HG03066 (cell line): ENCODE data around the gene CCDC87.
"Not testable (repeated sequence)": the region's sequence is repeated elsewhere in the genome, so short reads cannot be mapped to it uniquely, and the experiment has no call there.

Experiments used
- ATAC-seq: cut with Tn5 transposase; IDR thresholded peaks from one replicate; pipeline ENCODE4 v1.9.1; 2021; ENCODE audit warnings: low read depth; ENCODE audit not compliant: unreplicated experiment

The CCDC87 gene

DNA sequence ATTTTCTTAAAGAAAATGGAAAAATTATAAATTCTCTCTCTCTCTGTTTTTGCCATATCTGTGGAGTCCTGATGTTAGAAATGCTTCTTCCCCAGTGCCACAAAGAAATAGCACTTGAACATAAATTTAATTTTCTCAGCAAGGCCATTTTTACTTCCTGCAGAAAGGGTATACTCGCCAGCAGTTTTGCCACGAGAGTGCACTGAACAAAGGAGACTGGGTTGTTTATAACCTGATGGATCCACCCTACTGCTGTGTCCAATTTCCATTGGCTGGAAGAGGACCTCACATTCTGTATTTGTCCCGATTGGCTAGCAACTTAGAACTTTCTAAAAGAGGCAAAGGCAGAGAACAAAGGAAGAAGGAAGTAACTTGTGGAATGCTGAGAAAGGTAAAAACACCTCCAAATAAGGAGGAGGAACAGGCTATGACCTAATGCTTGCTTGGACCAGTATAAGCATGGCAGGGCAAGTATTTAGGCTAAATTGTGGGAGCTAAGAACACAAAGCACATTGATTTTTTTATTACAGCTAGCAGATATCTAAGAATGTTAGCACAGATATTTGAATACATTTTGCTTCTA is 10.2 kb downstream of the CCDC87 start:
- ATAC-seq = not testable (repeated sequence)

DNA sequence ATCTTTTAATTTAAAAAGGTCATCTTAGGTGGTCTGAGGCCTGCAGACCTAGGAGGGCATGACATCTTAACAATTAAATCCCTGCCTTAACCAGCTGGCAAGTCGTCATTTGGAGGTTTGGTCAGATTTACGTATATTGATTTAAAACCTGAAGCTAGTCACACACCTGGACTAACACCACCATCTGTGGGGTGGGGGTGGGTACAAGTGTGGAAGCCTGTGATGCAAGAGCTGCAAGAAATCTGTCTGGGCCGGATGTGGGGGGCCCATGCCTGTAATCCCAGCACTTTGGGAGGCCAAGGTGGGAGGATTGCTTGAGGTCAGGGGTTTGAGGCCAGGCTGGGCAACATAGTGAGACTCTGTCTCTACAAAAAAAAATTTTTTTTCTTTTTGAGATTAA is 11.6 kb downstream of the CCDC87 start:
- no peak for ATAC-seq

GRCh38 chr11:66580803-66581202 is 12.1 kb downstream of the CCDC87 start:
- no peak for ATAC-seq

GRCh38 chr11:66579017-66579606 is 13.8 kb downstream of the CCDC87 start:
- no peak for ATAC-seq

DNA sequence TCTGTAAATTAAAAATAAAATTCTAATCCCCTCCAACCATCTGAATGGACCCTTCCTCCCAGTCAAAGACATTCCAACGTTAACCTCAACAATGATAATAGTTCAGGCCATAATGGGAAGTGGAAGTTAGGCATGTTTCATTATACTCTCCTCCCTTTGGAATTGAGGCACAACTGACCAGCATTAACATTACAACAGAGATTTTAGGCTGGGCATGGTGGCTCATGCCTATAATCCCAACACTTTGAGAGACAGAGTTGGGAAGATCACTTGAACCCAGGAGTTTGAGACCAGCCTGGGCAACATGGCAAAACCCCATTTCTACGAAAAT is 22.0 kb downstream of the CCDC87 start:
- no peak for ATAC-seq

GRCh38 chr11:66570079-66570849 is 22.6 kb downstream of the CCDC87 start:
- no peak for ATAC-seq

GRCh38 chr11:66569076-66569475 is 23.8 kb downstream of the CCDC87 start:
- ATAC-seq = no peak

GRCh38 chr11:66568124-66568916 is 24.5 kb downstream of the CCDC87 start, which contains the start of gene CTSF:
Gene CTSF, minus strand, starts transcription at chr11:66568606. Its CDS starts 120 bp downstream, at chr11:66568486.
- no peak for ATAC-seq

GRCh38 chr11:66567787-66568123 is 25.1 kb downstream of the CCDC87 start:
- no peak for ATAC-seq

DNA sequence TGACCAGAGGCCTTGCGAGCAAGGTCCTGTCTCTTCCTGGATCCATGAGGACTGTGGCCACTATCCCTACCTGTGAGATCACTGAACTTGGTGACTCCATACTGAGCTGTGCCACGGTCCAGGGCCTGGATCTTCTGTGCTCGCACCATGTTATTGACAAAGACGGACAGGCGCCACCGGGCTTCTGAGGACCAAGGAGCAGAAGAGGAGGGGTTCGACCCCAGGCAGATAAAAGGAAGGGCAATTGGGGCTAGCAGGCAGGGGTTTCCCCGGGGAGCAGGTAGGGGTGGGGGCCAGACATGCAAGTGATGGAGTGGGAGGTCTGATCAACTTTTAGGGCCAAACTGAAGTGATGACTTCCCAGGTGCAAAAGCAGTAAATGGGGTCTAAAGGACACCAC is 26.6 kb downstream of the CCDC87 start:
- no peak for ATAC-seq

GRCh38 chr11:66564984-66565383 is 27.9 kb downstream of the CCDC87 start:
- ATAC-seq = no peak

DNA sequence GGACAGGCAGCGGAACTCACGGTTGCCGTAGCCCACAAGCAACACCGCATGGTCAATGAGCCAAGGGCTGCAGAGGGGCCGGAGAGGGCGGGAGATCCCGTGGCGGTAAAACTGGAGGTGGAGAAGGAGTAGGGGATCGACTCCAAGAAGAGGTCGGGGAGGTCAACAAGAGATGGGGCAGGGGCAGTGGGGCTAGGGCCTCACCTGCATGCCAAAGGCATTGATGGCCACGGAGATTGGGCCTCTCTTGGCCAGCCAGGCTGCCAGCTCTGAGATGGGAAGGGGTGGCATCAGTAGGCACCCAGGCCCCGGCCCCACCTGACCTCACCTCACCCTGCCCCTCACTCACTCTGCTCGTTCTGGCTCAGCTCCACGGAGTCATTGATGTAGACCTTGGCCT is 28.3 kb downstream of the CCDC87 start:
- no peak for ATAC-seq

- ATAC-seq = no peak
Measured at GRCh38 chr11:66563832-66564231, 29.0 kb downstream of the CCDC87 start.

- no peak for ATAC-seq
Measured at GRCh38 chr11:66562907-66563583, 29.8 kb downstream of the CCDC87 start.

GRCh38 chr11:66562275-66562674 is 30.6 kb downstream of the CCDC87 start:
- no peak for ATAC-seq

DNA sequence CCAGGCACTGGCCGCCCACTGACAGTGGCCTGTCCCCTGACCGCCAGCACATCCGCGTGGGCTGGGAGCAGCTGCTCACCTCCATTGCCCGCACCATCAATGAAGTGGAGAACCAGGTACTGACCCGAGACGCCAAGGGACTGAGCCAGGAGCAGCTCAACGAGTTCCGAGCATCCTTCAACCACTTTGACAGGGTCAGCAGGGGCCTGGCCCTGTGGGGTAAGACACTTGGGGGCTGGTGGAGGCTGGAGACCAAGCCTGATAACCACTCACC is 31.0 kb downstream of the CCDC87 start:
- ATAC-seq = no peak

DNA sequence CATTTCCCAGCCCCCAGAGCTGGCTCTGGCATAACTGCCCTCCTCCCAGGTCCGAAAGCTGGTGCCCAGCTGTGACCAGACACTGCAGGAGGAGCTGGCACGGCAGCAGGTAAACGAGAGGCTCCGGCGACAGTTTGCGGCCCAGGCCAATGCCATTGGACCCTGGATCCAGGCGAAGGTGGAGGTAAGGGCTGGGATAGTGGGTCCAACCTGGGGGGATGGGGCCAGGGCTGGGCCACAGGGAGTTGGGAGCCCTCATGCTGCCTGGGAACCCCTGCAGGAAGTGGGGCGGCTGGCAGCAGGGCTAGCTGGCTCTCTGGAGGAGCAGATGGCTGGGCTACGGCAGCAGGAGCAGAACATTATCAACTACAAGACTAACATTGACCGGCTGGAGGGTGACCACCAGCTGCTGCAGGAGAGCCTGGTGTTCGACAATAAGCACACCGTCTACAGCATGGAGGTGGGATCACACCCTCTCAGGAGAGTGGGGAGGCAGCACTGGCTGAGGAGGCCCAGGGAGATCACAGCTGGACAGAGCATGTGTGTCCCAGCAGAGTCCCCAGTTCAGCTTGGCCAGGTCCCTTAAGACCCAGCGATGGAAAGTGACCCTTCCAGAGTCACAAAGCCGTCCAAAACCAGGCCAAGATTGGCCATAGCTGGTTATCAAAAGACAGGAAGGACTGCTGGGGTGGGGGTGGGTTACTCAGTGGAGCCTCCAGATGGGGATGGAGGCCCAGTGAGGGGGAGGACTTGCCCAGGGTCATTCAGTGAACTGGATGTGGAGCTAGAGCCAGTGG is 31.5 kb downstream of the CCDC87 start:
- no peak for ATAC-seq

- no peak for ATAC-seq
Measured at GRCh38 chr11:66559866-66560676, 32.8 kb downstream of the CCDC87 start.

DNA sequence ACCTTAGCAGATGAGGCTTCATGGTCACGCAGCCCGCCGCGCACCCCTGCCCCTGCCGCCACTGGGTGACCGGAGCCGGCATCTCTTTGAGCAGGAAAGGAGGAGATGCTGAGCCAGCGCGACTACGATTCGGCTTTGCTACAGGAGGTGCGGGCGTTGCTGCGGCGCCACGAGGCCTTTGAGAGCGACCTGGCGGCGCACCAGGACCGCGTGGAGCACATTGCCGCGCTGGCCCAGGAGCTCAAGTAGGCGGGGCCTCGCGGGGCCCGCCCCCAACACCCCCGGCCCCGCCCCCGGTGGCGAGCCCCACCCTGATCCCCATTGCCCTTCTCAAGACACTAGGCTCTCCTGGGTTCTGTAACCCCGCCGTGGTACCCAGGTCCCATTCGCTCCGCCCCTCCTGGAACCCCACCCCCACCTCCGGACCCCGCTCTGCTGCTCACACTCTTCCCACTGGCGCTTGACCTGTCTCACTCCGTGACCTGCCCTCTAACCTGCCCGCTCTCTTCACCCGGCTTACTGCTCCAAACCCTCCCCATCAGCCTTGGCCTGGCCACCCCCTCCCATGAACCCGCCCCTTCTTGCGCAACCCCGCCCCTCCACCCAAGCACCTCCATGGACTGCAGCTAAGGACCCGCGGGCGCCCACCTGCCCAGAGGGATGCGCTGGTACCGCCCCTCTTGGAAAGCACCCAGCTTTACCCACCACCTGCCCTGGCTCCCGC is 33.6 kb downstream of the CCDC87 start:
- no peak for ATAC-seq
